Activated T-cell treated with anti-CD3 and anti-CD28 coated beads for 24 hours (primary cell): ENCODE data around the gene UQCRC1.

Experiments used
- DNase-seq: peaks from one replicate; pipeline ENCODE4 v3.0.0-alpha.2; 2020; ENCODE audit warnings: low read depth

UQCRC1 gene

GRCh38 chr3:48609088-48610005 lies at the start of gene UQCRC1:
Gene UQCRC1, minus strand, starts transcription at chr3:48609646. Its CDS starts 26 bp downstream, at chr3:48609620.
- peak; percentile 89 for DNase-seq

DNA sequence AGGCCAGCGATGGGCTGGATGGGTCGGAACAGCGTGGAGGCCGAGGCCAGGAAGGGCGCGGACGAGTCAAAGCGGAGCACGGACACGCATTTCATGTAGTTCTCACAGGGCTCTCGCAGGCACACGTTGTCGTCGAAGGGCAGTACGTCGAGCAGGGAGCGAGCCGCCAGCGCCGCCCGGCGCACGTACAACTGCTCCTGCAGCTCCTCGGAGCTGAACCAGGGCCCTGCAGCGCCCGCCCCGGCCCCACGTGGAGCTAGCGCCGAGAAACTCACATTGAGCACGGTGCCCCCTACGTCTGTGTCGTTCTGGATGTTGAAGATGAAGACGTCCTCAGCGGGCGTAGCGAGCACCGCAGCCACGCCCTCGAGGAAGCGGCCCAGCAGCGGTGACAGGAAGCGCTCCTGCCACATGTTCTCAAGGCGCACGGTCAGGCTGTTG lies 47.4 kb upstream of the UQCRC1 start:
- DNase-seq = no peak

DNA sequence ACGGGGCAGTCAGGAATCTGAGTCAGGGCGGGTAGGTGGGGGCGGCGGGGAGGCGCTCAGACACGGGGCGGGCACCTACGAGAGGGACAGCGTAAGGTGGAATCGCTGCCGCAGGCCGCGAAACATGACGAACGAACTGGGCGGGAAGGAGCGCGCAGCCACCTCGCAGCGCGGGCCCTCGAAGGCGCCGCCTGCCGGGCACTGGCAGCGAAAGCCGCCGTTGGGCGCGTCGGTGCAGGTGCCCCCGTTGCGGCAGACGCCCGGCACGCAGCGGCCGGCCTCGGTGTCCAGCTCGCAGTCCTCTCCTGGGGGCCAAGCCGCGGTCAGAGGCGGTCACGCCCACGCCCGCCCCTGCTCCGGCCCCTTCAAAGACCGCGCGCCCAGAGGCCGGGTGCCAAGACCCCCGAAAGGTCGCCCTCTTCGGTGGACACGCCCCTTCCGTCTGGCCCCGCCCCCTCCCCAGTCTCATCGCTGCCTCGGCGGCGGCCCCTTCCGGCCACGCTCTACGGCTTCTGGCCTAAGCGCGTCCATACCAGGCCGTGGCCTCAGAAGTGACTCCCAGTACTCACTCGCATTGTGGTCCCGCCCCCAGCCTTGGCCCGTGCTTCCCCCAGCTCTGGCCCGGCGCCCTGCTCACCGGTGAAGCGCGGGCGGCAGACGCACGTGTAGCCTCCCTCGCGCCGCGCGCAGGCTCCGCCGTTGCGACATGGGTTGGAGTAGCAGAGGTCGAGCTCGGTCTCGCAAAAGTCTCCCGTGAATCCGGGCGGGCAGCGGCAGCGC lies 46.8 kb upstream of the UQCRC1 start:
- DNase-seq = peak; percentile 77

- DNase-seq = no peak
These were observed 46.2 kb upstream of the UQCRC1 start for GRCh38 chr3:48655606-48656005.

DNA sequence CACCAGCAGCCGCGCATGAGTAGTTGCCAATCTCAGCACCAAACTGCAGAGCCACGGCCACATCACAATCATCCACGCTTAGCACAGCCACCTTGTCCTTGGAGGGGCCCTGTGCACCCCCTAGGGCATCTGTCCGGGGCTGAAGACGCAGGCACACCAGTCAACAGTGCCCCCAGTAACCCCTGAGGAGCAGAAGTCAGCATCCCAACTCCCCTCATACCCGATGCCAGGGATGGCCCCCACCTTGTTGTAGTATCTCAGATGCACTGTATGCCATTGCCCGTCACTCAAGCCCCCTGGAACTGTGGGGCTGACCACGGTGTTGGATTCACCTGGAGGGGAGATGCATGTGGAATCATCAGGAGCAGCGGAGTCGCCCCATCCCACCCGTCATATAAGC lies 45.6 kb upstream of the UQCRC1 start:
- no peak for DNase-seq

DNA sequence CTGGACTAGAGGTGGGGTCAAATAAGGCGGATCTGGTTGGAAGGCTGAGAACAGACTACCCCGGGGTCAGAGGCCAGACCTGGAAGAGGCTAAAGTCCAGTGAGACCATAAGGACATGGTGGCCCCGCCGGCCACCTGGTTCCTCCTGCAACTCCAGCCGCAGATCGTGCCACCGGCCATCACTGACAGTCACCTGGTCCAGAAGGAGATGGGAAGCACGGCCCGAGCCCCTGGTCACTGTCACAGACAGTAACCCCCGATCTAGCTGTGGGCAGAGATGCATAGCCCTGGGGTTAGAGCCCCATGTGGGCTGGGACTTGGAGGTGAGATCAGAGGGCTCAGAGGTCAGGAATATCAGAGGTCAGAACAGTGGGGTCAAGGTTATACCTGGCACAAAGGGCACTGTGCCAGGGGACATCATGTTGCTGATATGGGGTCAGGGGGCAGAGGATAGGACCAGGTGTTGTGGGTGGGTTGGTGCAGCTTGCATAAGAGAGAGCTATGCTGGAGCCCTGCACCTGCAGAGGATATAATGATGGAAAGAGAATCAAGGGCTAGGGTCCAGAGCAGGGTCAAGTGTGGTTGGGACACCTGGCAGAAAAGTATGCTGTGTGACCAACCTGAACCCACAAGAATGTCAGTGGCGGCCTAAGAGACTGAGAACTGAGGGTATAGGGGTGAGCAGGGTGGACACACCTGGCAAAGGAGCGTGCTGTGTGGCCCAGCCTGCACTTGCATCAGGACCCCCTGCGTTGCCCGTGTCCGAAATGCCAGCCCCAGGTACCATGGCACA lies 43.7 kb upstream of the UQCRC1 start:
- DNase-seq = no peak

DNA sequence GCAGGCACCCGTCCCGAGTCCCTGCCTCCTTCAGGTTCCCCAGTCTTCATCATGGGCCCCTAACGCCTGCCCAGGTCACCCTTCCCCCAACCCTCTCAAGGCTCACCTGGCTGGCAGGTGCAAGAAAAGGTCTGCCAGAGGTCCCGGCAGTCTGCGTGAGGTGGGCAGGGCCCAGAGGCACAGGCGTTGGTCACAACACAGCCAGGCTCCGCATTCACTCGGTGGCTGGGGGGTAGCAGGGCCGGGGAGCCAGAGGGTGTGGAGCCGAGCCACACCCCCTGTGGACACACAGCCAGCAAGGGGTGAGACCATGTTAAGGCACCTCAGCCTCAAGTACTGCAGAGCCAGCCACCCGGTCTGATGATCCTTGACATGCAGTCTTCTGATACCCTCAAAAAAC lies 42.3 kb upstream of the UQCRC1 start:
- no peak for DNase-seq

- DNase-seq = no peak
These were observed 41.3 kb upstream of the UQCRC1 start for GRCh38 chr3:48650723-48651122.

- DNase-seq = no peak
These were observed 38.9 kb upstream of the UQCRC1 start for GRCh38 chr3:48648188-48648850.

DNA sequence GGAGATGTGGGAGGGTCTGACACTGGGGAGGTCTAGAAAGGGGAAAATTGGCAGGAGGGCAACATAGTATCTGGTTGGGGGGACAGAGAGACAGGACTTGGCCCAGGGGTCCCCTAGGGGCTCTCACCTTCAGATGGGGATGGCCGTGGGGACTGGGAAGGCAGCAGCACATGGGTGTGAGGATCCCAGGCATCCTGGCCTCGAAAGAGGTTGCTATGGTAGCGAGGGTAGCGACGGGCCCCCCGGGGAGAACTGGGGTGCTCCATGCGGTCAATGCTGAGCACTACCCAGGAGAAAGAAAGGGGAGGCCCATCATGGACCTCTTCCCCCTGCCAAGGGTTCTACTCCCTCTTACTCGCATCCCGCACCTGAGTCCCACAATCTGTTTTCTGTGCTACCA lies 38.3 kb upstream of the UQCRC1 start:
- DNase-seq = no peak

- DNase-seq = no peak
These were observed 35.7 kb upstream of the UQCRC1 start for GRCh38 chr3:48644898-48645760.

DNA sequence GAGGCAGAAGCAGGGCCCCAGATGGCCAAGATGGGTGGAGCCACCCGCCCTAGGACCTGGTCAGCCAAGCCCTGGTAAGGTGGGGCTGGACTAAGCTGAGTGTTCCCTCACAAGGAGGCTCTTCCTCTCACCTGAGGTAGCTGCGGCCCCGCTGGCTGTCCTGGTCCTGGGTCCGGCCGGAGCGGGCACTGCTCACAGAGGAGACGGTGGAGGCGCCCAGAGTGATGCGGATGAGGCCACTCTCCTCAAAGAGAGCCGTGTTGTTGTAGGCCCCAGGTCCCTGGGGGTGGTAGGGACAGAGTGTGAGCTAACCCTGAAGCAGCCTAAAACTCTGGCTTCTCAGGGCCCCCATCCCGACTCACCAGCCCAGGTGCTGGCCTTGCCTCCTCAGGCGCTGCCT lies 33.2 kb upstream of the UQCRC1 start:
- DNase-seq = no peak

- no peak for DNase-seq
These were observed 31.9 kb upstream of the UQCRC1 start for GRCh38 chr3:48641396-48641795.

DNA sequence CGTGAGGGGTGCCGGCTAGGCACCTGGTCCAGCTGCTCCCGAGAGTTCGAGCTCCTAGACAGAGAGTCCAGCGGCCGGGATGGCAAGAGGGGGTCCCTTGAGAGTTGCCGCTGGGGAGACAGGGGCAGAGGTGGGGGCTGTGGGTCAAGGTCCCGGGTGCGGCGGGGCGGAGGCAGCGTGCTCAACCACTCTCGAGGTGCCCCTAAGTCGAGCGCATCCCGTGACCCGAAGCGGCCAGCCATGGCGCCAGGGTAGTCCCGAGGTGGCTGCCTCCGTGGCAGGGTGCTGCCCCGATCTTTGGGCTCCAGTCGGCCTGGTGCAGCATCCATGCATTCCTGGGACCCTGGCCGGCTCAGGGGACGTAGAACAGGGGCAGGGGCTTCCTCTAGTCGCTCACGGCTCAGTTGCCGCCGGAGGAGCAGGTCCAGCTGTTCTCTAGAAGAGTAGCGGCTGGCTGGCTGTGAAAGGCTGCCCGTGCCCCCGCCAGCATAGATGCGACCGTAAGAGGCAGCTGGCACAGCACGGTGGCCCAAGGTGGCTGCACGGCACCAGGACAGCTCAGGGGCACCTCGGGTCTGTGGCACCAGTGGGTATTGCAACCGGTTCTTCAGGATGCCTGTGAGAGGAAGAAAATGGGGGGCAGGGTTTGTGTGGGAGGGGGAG lies 30.6 kb upstream of the UQCRC1 start:
- no peak for DNase-seq

GRCh38 chr3:48637305-48637704 lies 27.9 kb upstream of the UQCRC1 start:
- DNase-seq = no peak

DNA sequence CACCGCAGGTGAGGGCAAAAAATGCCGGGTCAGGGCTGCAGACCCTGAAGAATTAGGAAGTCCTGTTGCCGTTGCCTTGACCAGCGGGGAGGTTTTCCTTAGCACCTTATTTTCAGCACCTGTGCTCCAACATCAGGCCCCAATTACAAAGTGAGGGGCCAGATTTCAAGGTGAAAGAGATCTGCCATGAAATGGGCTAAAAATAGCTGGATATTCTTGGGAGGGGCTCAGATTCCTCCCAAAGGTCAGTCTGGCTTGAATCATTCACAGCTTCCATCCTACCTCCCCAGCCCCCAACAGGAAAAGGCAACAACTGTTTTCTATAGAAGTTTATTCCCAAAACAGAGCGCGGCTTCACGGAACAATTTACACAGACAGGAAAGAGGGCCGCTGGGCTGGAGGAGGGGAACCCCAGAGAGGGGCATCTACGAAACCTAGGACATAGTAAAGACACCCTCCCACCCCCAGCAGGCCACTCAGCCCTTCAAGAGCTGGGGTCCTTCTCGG lies 26.8 kb upstream of the UQCRC1 start:
- no peak for DNase-seq

GRCh38 chr3:48635222-48636021 lies 26.0 kb upstream of the UQCRC1 start, which contains the start of gene SLC26A6:
Gene SLC26A6, minus strand, starts transcription at chr3:48635461. Its CDS starts 68 bp downstream, at chr3:48635393.
- peak; percentile 92 for DNase-seq

DNA sequence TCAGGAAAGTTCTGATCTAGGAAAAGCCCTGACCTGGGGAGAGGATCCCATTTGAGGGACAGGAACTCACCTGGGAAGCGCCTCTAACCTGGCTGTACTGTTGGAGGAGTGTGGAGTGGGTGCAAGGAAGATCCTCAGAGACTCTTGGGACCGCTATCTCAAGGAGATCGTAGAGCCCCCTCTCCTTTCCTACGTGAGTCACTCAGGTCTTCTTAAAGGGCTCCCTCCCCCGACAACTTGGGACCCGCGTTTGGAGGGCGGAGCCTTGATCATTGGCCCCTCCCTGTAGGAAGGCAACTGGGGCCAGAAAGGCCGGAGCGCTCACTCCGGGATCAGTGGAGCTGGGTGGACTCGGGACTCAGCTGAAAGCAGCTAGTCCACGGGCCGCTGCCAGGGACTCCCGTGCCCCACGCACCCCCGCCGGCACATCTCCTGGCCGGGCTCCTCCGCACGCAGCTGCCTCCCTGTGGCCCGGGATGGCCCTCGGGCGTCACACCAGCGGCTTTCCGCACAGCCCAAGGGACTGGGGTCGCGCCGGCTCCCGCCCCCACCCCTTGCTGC lies 25.3 kb upstream of the UQCRC1 start:
- DNase-seq = peak; percentile 54

DNA sequence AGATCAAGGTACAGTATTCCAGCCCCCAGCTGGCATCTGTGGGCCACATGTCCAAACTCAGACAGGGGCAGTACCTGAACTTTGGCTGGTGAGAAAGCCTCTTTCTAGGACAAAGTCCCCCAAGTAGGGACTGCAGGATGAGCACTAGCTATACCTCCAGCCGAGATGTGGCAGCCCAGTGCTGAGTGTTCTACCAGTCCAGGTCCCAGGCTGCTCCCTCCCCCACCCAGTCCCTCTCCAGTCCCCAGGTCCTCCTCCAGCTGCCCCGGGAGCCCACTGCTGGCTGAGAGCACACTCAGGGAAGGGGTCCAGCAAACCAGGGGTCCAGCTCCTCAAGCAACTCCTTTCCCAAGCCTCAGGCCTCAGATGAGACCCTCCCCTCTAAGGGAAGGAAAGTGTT lies 24.3 kb upstream of the UQCRC1 start:
- no peak for DNase-seq
